ENCODE measurements around the gene COPS4. TPM values are rescaled to one million over a fixed set of nuclear protein-coding genes. Genes with fewer than 3 reads are reported as not detected.
"Not testable (repeated sequence)": the region's sequence is repeated elsewhere in the genome, so short reads cannot be mapped to it uniquely, and the experiment has no call there.

COPS4 gene
- 34.7 and 36.6 TPM in 2 replicates for total RNA-seq (2022)
- Bru-seq, nascent RNA, result percentile 69 among the genes with signal in this experiment
- BruChase-seq, experiment 1, labeled RNA remaining after a 6-hour chase, result percentile 77 among the genes with signal in this experiment
- percentile 69 among the genes with signal in this experiment for BruChase-seq, experiment 2, labeled RNA remaining after a 2-hour chase
- long read RNA-seq, transcript COPS4-201 (10 exons, 1,744 nt), result major isoform, 111 of 136 reads
- long read RNA-seq, partial matches to known transcripts, result 8 of 136 reads
- long read RNA-seq, other reads (novel, unspliced or antisense), result 9 of 136 reads

DNA sequence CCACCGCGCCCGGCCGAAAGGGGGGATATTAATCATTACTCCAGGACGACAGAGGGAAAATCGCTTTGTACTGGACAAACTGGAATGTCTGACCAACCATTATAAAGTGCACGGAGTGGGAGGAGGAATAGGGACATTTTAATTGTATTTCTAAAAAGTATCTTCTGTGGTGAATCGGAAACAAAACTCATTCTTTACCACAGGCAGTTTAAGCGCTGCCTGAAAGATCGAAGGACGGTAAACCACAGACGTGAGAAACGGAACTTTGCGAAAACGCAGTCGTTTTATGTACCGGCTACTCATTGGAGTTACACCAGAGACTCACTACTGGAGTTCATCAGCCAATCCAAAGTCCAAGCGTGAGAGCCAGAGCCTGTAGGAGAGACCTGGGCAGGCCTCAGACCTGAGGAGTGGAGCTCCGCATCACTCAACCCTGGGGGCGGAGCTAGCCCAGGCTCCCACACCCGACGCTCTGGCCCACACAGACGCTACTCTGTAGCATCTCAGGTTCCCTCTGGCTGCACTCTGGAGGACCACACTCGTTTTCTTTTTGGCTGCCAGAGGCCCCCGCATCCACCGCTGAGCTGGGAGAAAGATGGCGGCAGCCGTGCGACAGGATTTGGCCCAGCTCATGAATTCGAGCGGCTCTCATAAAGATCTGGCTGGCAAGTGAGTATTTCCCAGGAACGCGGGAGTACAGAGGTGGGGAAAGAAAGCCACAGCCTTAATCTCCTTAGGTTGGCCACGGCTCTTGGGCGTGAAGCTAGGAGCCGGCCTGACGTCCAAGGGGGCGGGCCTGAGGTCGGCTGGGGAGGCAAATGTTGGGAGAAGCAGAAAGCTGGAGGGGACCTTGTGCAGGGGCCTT is at the start of gene COPS4:
Gene COPS4, plus strand, starts transcription at position 554 of the 865 bp plus-strand sequence. Its CDS starts 42 bp downstream, at position 596.
- TF ChIP-seq, protein P1, sequence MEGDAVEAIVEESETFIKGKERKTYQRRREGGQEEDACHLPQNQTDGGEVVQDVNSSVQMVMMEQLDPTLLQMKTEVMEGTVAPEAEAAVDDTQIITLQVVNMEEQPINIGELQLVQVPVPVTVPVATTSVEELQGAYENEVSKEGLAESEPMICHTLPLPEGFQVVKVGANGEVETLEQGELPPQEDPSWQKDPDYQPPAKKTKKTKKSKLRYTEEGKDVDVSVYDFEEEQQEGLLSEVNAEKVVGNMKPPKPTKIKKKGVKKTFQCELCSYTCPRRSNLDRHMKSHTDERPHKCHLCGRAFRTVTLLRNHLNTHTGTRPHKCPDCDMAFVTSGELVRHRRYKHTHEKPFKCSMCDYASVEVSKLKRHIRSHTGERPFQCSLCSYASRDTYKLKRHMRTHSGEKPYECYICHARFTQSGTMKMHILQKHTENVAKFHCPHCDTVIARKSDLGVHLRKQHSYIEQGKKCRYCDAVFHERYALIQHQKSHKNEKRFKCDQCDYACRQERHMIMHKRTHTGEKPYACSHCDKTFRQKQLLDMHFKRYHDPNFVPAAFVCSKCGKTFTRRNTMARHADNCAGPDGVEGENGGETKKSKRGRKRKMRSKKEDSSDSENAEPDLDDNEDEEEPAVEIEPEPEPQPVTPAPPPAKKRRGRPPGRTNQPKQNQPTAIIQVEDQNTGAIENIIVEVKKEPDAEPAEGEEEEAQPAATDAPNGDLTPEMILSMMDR (IDR thresholded peaks at IDR 0.05; ENCODE audit: unreplicated experiment), result no peak
- Mint-ChIP-seq H3K36me3 (ENCODE audit: insufficient read depth, unreplicated experiment) (peaks cover 5% of the 10 kb centered on the region), H3K9me3 (ENCODE audit: unreplicated experiment) (no peaks in the 10 kb centered on the region), H3K27me3 (ENCODE audit: insufficient read depth, unreplicated experiment) (no peaks in the 10 kb centered on the region), H3K4me1 (ENCODE audit: insufficient read depth, unreplicated experiment) (peaks cover 8% of the 10 kb centered on the region), H3K4me3 (ENCODE audit: unreplicated experiment) (peak within 1 kb of the TSS; percentile 96), H3K27ac (ENCODE audit: low read depth, unreplicated experiment) (peak within 1 kb of the TSS; percentile 92)
- DNase-seq (ENCODE audit: unreplicated experiment), result peak; percentile 100
- no TSS peak for BruUV-seq (replicated peaks)
- POLR2A ChIA-PET, result interaction anchor here (0.6 to 3.6 kb wide), 36 partner anchors 10 to 1548 kb away, joined by 3 to 103 read pairs (median 5); partner anchors contain the start of genes CDS1, COQ2, HELQ and HNRNPD
- intact Hi-C loops (cut with micrococcal nuclease), result loop anchor here (1.0 to 10.0 kb wide), 2 partner anchors 22 to 660 kb away; partner anchors contain the start of gene HNRNPD
- CTCF ChIA-PET, result interaction anchor here (0.6 to 1.4 kb wide), 11 partner anchors 14 to 248 kb away, joined by 3 to 8 read pairs (median 3); no protein-coding TSS in a partner anchor

DNA sequence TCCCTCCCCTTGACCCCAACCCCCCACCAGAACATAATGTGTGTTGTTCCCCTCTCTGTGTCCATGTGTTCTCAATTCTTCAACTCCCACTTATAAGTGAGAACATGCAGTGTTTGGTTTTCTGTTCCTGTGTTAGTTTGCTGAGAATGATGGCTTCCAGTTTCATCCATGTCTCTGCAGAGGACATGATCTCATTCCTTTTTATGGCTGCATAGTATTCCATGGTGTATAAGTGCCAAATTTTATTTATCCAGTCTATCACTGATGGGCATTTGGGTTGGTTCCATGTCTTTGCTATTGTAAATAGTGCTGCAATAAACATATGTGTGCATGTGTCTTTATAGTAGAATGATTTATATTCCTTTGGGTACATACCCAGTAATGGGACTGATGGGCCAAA is 47.5 kb upstream of the COPS4 start:
- H3K27ac Mint-ChIP-seq (ENCODE audit: low read depth, unreplicated experiment); CTCF ChIA-PET; H3K36me3 Mint-ChIP-seq (ENCODE audit: insufficient read depth, unreplicated experiment); H3K27me3 Mint-ChIP-seq (ENCODE audit: insufficient read depth, unreplicated experiment); H3K9me3 Mint-ChIP-seq (ENCODE audit: unreplicated experiment); DNase-seq (ENCODE audit: unreplicated experiment); BruUV-seq (replicated peaks); H3K4me3 Mint-ChIP-seq (ENCODE audit: unreplicated experiment); intact Hi-C loops (cut with micrococcal nuclease): not testable (repeated sequence)
- POLR2A ChIA-PET, result interaction anchor here (1.3 kb wide), 1 partner anchor 12 kb away, joined by 4 read pairs; no protein-coding TSS in a partner anchor
- H3K4me1 Mint-ChIP-seq (ENCODE audit: insufficient read depth, unreplicated experiment), result peaks cover 11% of the 10 kb centered on the region

DNA sequence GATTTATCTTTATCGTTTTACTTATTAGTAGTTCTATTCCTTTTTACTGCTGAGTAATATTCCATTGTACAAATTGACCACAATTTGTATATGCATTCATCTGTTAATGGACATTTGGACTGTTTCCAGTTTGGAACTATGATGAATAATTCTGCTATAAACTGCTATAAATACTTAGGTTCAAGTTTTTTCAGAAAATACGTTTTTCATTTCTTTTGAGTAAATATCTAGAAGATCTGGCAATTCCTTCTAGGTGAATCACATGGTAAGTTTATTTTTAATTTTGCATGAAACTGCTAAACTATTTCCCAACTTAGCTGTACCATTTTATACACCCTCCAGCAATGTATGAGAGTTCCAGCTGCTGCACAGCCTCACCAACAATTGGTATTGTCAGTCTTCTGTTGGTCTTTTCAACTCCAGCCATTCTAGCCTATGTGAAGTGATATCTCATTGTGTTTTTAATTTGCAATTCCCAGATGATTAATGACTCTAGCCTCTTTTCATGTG is 46.6 kb upstream of the COPS4 start:
- peak overlapping the region; percentile 52 for H3K27ac Mint-ChIP-seq (ENCODE audit: low read depth, unreplicated experiment)
- BruUV-seq (replicated peaks), result no TSS peak
- H3K36me3 Mint-ChIP-seq (ENCODE audit: insufficient read depth, unreplicated experiment), result peaks cover 9% of the 10 kb centered on the region
- DNase-seq (ENCODE audit: unreplicated experiment), result peak; percentile 21
- no peaks in the 10 kb centered on the region for H3K9me3 Mint-ChIP-seq (ENCODE audit: unreplicated experiment)
- CTCF ChIA-PET, result no interaction called here
- TF ChIP-seq, protein P1 (IDR thresholded peaks at IDR 0.05; ENCODE audit: unreplicated experiment), result no peak
- H3K4me3 Mint-ChIP-seq (ENCODE audit: unreplicated experiment), result no peak overlapping the region
- POLR2A ChIA-PET, result interaction anchor here (0.8 to 1.3 kb wide), 3 partner anchors 13 to 25 kb away, joined by 3 to 4 read pairs (median 4); no protein-coding TSS in a partner anchor
- H3K27me3 Mint-ChIP-seq (ENCODE audit: insufficient read depth, unreplicated experiment), result no peaks in the 10 kb centered on the region
- intact Hi-C loops (cut with micrococcal nuclease), result no loop called here
- peaks cover 11% of the 10 kb centered on the region for H3K4me1 Mint-ChIP-seq (ENCODE audit: insufficient read depth, unreplicated experiment)

DNA sequence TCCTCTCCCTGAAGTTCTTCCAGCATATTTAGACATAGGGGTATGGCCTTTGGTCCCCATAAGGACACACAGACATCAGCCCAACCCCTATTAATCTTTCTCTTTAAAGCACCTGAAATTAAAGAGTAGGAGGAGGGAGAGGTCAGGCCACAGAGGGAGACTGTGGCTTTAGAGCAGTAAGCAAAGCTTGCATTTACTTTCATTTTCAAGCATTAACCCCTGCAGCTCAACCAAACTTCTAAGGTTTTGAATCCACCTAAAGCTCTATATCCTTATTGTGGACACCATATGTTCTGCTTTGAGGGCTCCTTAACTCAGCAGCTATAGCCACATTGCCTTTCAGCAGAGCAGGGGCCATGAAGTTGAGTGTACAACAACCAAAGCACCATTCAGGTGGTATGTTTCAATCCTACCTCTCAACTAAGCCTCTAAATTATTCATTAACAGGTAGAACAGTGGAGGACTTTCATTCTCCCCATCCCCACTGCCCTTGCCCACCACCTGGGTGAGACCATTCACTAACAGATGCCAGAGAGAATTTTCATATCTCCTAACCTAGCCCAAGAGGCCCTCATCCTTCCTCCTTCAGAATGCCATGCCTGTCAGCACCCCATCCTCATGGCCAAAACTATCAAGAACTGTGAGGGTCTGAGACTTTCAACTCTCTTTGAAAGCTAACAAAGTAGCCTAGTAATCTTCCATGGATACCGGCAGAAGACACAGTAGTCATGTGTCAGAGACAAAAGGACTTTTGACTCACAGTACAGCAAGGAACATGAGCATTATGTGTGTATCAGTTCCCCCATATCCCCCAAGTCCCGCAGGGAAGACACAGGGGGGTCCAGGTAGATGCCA is 45.2 kb upstream of the COPS4 start:
- Mint-ChIP-seq H3K27ac (ENCODE audit: low read depth, unreplicated experiment) (peak overlapping the region; percentile 52), H3K4me3 (ENCODE audit: unreplicated experiment) (no peak overlapping the region), H3K27me3 (ENCODE audit: insufficient read depth, unreplicated experiment) (no peaks in the 10 kb centered on the region), H3K36me3 (ENCODE audit: insufficient read depth, unreplicated experiment) (peaks cover 5% of the 10 kb centered on the region), H3K9me3 (ENCODE audit: unreplicated experiment) (no peaks in the 10 kb centered on the region), H3K4me1 (ENCODE audit: insufficient read depth, unreplicated experiment) (peaks cover 11% of the 10 kb centered on the region)
- intact Hi-C loops (cut with micrococcal nuclease), result no loop called here
- POLR2A ChIA-PET, result interaction anchor here (0.6 to 1.0 kb wide), 3 partner anchors 19 to 23 kb away, joined by 3 to 4 read pairs (median 3); no protein-coding TSS in a partner anchor
- no TSS peak for BruUV-seq (replicated peaks)
- TF ChIP-seq, protein P1 (IDR thresholded peaks at IDR 0.05; ENCODE audit: unreplicated experiment), result no peak
- DNase-seq (ENCODE audit: unreplicated experiment), result peak; percentile 2
- CTCF ChIA-PET, result interaction anchor here (1.0 to 1.2 kb wide), 2 partner anchors 13 to 19 kb away, joined by 3 to 6 read pairs; no protein-coding TSS in a partner anchor
